ENCODE measurements around the gene AMOTL2.

AMOTL2 gene

DNA sequence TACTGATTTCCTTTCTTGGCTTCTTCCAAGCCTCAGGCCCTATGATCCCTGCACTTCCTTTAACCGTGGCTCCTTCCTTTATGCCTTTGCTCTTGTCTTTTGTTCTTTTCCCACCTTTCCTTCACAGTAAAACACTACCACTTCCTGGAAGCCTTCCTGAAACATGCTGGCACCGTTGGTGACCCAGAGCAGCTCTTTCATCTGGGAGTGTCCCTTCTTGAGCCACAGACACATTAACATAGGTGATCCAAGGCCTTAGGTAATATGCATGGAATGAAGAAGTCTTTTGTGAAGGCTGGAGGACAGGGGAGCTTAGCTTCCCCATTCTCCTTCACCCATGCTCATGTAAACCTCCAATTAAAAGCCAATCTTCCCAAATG is 39.4 kb downstream of the AMOTL2 start:
- H3K9me3 ChIP-seq (ENCODE audit: control insufficient read depth, low read length), result no peaks in the 10 kb centered on the region
- H3K9ac ChIP-seq, result no peak overlapping the region
- H3K27me3 ChIP-seq (ENCODE audit: control insufficient read depth, insufficient read depth, low read length), result no peaks in the 10 kb centered on the region
- no peaks in the 10 kb centered on the region for H3K79me2 ChIP-seq
- H3K4me3 ChIP-seq (ENCODE audit: low read depth, low read length), result no peak overlapping the region
- H3K36me3 ChIP-seq (ENCODE audit: control insufficient read depth, insufficient read depth, low read length), result no peaks in the 10 kb centered on the region
- no peak overlapping the region for H3K27ac ChIP-seq
- no peak overlapping the region for H3K4me2 ChIP-seq (ENCODE audit: low read length)
- TF ChIP-seq, protein P1, sequence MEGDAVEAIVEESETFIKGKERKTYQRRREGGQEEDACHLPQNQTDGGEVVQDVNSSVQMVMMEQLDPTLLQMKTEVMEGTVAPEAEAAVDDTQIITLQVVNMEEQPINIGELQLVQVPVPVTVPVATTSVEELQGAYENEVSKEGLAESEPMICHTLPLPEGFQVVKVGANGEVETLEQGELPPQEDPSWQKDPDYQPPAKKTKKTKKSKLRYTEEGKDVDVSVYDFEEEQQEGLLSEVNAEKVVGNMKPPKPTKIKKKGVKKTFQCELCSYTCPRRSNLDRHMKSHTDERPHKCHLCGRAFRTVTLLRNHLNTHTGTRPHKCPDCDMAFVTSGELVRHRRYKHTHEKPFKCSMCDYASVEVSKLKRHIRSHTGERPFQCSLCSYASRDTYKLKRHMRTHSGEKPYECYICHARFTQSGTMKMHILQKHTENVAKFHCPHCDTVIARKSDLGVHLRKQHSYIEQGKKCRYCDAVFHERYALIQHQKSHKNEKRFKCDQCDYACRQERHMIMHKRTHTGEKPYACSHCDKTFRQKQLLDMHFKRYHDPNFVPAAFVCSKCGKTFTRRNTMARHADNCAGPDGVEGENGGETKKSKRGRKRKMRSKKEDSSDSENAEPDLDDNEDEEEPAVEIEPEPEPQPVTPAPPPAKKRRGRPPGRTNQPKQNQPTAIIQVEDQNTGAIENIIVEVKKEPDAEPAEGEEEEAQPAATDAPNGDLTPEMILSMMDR (IDR thresholded peaks at IDR 0.05), result no peak
- no peak overlapping the region for H2AFZ ChIP-seq
- no peaks in the 10 kb centered on the region for H3K4me1 ChIP-seq

DNA sequence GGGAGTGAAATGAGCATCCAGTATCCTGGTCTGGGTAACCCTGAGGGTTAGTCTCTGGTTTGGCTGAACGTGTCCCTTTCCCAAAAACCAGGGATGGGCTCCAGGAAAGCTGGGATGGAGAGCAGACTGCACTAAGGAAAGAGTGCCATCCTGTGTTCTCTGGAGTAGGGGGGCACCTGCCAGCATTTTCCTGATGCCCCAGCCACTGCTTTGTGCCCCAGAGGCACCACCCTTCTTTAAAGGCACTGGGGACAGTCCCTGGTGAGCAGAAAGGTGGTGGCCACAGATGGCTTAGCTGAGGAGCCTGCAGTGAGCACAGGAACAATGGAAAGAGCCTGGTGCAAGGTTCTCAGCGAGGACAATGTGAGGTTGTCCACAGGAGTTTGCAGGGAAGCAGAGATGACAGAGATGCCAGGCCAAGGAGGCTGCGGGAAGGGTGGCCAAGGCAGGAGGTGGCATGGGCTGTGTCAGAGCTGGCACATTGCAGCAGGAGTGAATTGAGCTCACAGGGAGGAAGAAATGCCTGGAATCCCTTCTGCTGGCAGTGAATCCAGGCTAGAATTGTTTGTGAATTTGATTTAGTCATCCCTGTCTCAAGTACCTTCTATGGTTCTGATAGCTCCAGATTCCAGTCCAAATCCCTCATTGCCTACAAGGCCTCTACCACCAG is 39.9 kb downstream of the AMOTL2 start:
- Histone ChIP-seq H3K27ac (peak overlapping the region; percentile 6), H3K9ac (no peak overlapping the region), H3K79me2 (no peaks in the 10 kb centered on the region), H2AFZ (no peak overlapping the region), H3K4me3 (ENCODE audit: low read depth, low read length) (no peak overlapping the region), H3K4me1 (no peaks in the 10 kb centered on the region), H3K27me3 (ENCODE audit: control insufficient read depth, insufficient read depth, low read length) (no peaks in the 10 kb centered on the region), H3K9me3 (ENCODE audit: control insufficient read depth, low read length) (no peaks in the 10 kb centered on the region), H3K36me3 (ENCODE audit: control insufficient read depth, insufficient read depth, low read length) (no peaks in the 10 kb centered on the region), H3K4me2 (ENCODE audit: low read length) (no peak overlapping the region)
- TF ChIP-seq, protein P1 (IDR thresholded peaks at IDR 0.05), result no peak

DNA sequence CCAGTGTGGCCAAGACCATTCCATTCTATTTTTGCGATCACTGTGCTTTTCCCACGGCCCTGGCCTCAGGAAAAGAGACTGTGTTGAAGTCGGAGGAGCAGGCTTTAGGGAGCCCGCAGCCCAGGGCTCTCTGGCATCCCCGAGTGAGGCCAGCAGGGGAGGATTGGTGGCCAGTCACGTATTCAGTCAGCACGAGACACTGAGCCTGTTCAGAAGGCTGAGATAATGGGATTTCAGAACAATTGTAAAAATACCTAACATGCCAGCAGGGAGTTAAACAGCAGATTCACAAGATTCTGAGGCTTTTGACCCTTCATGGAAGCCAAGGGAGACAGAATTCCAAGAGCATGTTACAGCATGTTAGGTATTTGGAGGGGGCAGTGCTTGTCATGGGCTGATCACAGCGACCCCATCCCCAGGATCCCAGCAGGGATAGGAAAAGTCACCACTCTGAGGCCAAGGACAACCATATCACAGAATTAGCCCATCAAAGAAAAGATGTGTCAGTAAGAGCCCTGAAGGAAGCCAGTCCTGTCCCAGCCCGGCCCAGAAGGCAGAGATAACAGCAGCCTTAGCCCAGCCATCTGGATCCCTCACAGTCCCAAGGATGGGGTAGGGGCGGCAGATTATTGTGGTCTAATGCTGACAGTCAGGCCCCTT is 40.6 kb downstream of the AMOTL2 start:
- Histone ChIP-seq H3K4me1 (no peaks in the 10 kb centered on the region), H3K4me2 (ENCODE audit: low read length) (no peak overlapping the region), H3K9ac (no peak overlapping the region), H3K4me3 (ENCODE audit: low read depth, low read length) (no peak overlapping the region), H3K36me3 (ENCODE audit: control insufficient read depth, insufficient read depth, low read length) (no peaks in the 10 kb centered on the region), H3K27me3 (ENCODE audit: control insufficient read depth, insufficient read depth, low read length) (no peaks in the 10 kb centered on the region), H2AFZ (no peak overlapping the region), H3K79me2 (no peaks in the 10 kb centered on the region), H3K9me3 (ENCODE audit: control insufficient read depth, low read length) (no peaks in the 10 kb centered on the region), H3K27ac (peak overlapping the region; percentile 6)
- TF ChIP-seq, protein P1 (IDR thresholded peaks at IDR 0.05), result no peak

DNA sequence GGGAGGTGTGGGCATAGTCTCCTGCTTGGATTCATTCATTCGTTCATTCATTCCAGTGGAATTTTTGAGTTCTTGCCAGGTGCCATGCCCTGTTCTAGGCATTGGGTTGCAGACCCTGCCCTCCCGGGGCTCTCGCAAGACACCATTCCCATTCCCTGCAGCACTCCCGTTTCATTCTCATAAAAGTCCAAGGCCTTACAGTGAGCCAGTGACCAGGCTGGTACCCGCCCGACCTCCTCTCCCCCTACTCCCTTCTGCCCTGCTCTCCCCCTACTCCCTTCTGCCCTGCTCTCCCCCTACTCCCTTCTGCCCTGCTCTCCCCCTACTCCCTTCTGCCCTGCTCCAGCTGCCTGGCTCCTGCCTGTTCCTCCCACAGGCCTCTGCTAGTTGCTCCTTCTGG is 41.9 kb downstream of the AMOTL2 start:
- Histone ChIP-seq H3K4me3 (ENCODE audit: low read depth, low read length) (no peak overlapping the region), H3K9ac (no peak overlapping the region), H3K27ac (no peak overlapping the region), H3K27me3 (ENCODE audit: control insufficient read depth, insufficient read depth, low read length) (no peaks in the 10 kb centered on the region), H3K79me2 (no peaks in the 10 kb centered on the region), H3K4me1 (no peaks in the 10 kb centered on the region), H3K9me3 (ENCODE audit: control insufficient read depth, low read length) (no peaks in the 10 kb centered on the region), H3K4me2 (ENCODE audit: low read length) (no peak overlapping the region), H3K36me3 (ENCODE audit: control insufficient read depth, insufficient read depth, low read length) (no peaks in the 10 kb centered on the region), H2AFZ (no peak overlapping the region)
- TF ChIP-seq, protein P1 (IDR thresholded peaks at IDR 0.05), result no peak

DNA sequence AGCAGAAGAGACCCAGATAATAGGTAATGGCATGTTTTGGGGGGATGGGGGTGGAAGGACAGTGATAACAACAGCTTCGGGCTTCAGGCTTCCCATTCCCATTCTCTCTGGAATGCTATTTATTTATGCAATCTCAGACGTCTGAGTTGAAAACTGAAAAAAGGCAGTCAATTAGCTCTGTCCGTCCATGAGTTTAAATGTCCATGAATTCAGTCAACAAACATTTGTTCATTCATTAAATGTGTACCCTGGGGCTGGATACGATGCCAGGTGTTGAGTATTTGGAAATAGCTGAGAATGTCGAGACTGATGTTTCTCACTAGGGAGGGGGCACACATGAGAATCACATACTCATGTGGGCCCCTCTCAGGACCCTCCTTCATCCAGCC is 42.4 kb downstream of the AMOTL2 start:
- H3K27ac ChIP-seq, result no peak overlapping the region
- H3K79me2 ChIP-seq, result no peaks in the 10 kb centered on the region
- H3K4me2 ChIP-seq (ENCODE audit: low read length), result no peak overlapping the region
- no peak overlapping the region for H3K4me3 ChIP-seq (ENCODE audit: low read depth, low read length)
- H2AFZ ChIP-seq, result no peak overlapping the region
- no peaks in the 10 kb centered on the region for H3K9me3 ChIP-seq (ENCODE audit: control insufficient read depth, low read length)
- H3K9ac ChIP-seq, result no peak overlapping the region
- TF ChIP-seq, protein P1 (IDR thresholded peaks at IDR 0.05), result no peak
- H3K36me3 ChIP-seq (ENCODE audit: control insufficient read depth, insufficient read depth, low read length), result no peaks in the 10 kb centered on the region
- no peaks in the 10 kb centered on the region for H3K27me3 ChIP-seq (ENCODE audit: control insufficient read depth, insufficient read depth, low read length)
- no peaks in the 10 kb centered on the region for H3K4me1 ChIP-seq
